B cell (primary cell): ENCODE measurements around the gene FLNA. TPM values are rescaled to one million over a fixed set of nuclear protein-coding genes. Genes with fewer than 3 reads are reported as not detected.

Experiments used
- ATAC-seq: fragments of 200-7000 bp; cut with Tn5 transposase; one replicate; pipeline ENCODE4 v1.10.0; 2021; ENCODE audit warnings: low read depth, mild to moderate bottlenecking, moderate number of reproducible peaks, moderate library complexity
- CTCF ChIA-PET: fragments of 350-600 bp; sonication (Branson Sonifier 250); formaldehyde crosslinking; loops from one replicate; lab custom pipeline; 2021; ENCODE audit warnings: antibody characterized with exemption, inconsistent platforms; lab: Charles Lee
- POLR2A ChIA-PET: fragments of 350-600 bp; sonication (Branson Sonifier 250); formaldehyde crosslinking; loops from one replicate; lab custom pipeline; 2021; ENCODE audit warnings: antibody characterized with exemption; lab: Charles Lee
- DNase-seq: peaks from one replicate; pipeline ENCODE4 v3.0.0; 2013
- H2AFZ ChIP-seq: 2 replicates; pipeline ENCODE4 v1.6.1; 2012; ENCODE audit warnings: mild to moderate bottlenecking, low read depth, low read length; ENCODE audit not compliant: insufficient read depth, poor library complexity, severe bottlenecking
- H3K27ac ChIP-seq, 2 donors: 1 replicate in 1 of 2; 2 replicates in 1 of 2; pipeline ENCODE4 v1.5.1; 2012 to 2013; ENCODE audit warnings: low read length in 2 of 2, mild to moderate bottlenecking in 2 of 2, moderate library complexity in 1 of 2
- H3K27me3 ChIP-seq, 4 experiments: fragments of 200-600 bp in 1 of 4; sonication (generic) in 1 of 4; replicated peaks in 1 of 4; 1 replicate in 2 of 4; 2 replicates in 2 of 4; pipeline versions ENCODE4 v1.6.1 to v1.7.0; 2013 to 2016; ENCODE audit warnings: low read length in 3 of 4, mild to moderate bottlenecking in 2 of 4, mixed read lengths in 1 of 4, moderate library complexity in 1 of 4; ENCODE audit not compliant: insufficient read depth in 4 of 4, control insufficient read depth in 3 of 4; ENCODE audit errors: control extremely low read depth in 1 of 4
- H3K36me3 ChIP-seq, 2 experiments: replicated peaks in 1 of 2; 1 replicate in 1 of 2; 2 replicates in 1 of 2; pipeline versions ENCODE4 v1.6.1 to v1.7.1; 2013; ENCODE audit warnings: low read length in 1 of 2; ENCODE audit not compliant: insufficient read depth in 2 of 2, control insufficient read depth in 1 of 2; ENCODE audit errors: control extremely low read depth in 1 of 2, extremely low read depth in 1 of 2
- H3K4me1 ChIP-seq, 2 donors: fragments of 200-600 bp in 1 of 2; sonication (generic) in 1 of 2; 1 replicate in 1 of 2; 2 replicates in 1 of 2; pipeline versions ENCODE4 v1.5.1 to v1.6.1; 2013 to 2017; ENCODE audit warnings: low read length in 2 of 2; ENCODE audit not compliant: control insufficient read depth in 2 of 2, insufficient read depth in 2 of 2
- H3K4me2 ChIP-seq: replicated peaks from 2 replicates; pipeline ENCODE3; 2012; ENCODE audit warnings: mild to moderate bottlenecking, low read depth, low read length; ENCODE audit not compliant: poor library complexity, severe bottlenecking
- H3K4me3 ChIP-seq, 5 experiments: fragments of 200-600 bp in 1 of 5; sonication (generic) in 1 of 5; 1 replicate in 3 of 5; 2 replicates in 2 of 5; pipeline versions ENCODE4 v1.5.1 to v1.7.0; 2011 to 2016; ENCODE audit warnings: low read length in 4 of 5, mild to moderate bottlenecking in 4 of 5, low read depth in 2 of 5, control low read depth in 1 of 5, moderate library complexity in 1 of 5; ENCODE audit not compliant: insufficient read depth in 1 of 5; ENCODE audit errors: control extremely low read depth in 1 of 5, extremely low read depth in 1 of 5
- H3K79me2 ChIP-seq: fragments of 200-600 bp; sonication (generic); one replicate; pipeline ENCODE4 v1.6.0; 2016; ENCODE audit warnings: low read length; ENCODE audit not compliant: control insufficient read depth, insufficient read depth
- H3K9ac ChIP-seq: fragments of 200-600 bp; sonication (generic); 2 replicates; pipeline ENCODE4 v1.6.1; 2017; ENCODE audit warnings: mild to moderate bottlenecking, low read length, moderate library complexity
- H3K9me3 ChIP-seq, 3 donors: one replicate each; pipeline versions ENCODE4 v1.6.1 to v1.7.1; 2013; ENCODE audit warnings: low read length in 2 of 3; ENCODE audit not compliant: control insufficient read depth in 2 of 3, insufficient read depth in 1 of 3; ENCODE audit errors: control extremely low read depth in 1 of 3
- H4K20me1 ChIP-seq: 2 replicates; pipeline ENCODE4 v1.6.0; 2012; ENCODE audit warnings: mild to moderate bottlenecking, low read length; ENCODE audit not compliant: insufficient read depth, control insufficient read depth, poor library complexity, severe bottlenecking
- H3K27ac Mint-ChIP-seq: one replicate; pipeline ENCODE4 v1.8.0; 2021; ENCODE audit warnings: mixed read lengths
- H3K27me3 Mint-ChIP-seq: one replicate; pipeline ENCODE4 v1.8.0; 2021; ENCODE audit warnings: mixed read lengths
- H3K4me1 Mint-ChIP-seq: one replicate; pipeline ENCODE4 v1.8.0; 2021; ENCODE audit warnings: mixed read lengths
- H3K4me3 Mint-ChIP-seq: one replicate; pipeline ENCODE4 v1.8.0; 2021; ENCODE audit warnings: mixed read lengths
- H3K9me3 Mint-ChIP-seq: one replicate; pipeline ENCODE4 v1.8.0; 2022; ENCODE audit warnings: mixed read lengths; ENCODE audit not compliant: insufficient read depth
- EZH2 ChIP-seq: IDR thresholded peaks from 2 replicates; pipeline ENCODE4 v1.6.1; 2012; ENCODE audit warnings: borderline replicate concordance, low read depth, mild to moderate bottlenecking, moderate library complexity, low read length; ENCODE audit not compliant: insufficient read depth, poor library complexity, severe bottlenecking
- WGBS: methylation state at CpG from one replicate; pipeline ENCODE4 v1.1.5; 2013; ENCODE audit warnings: missing lambda C conversion rate; ENCODE audit not compliant: insufficient coverage; 5-methylcytosine and 5-hydroxymethylcytosine counted together
- intact Hi-C: fragments of 100-400 bp; cut with micrococcal nuclease; formaldehyde crosslinking; loops from one replicate; pipeline ENCODE4 v1.10.0; 2022
- polyA plus RNA-seq: library from polyadenylated mRNA; depleted of rRNA; stranded (reverse); fragments of >200 nt; gene quantifications from 2 replicates; pipeline ENCODE4 v1.2.3, GENCODE V29; 2012
- total RNA-seq, 2 donors: library from RNA; stranded (reverse); fragments of 120-200 nt in 1 of 2; gene quantifications; 1 replicate in 1 of 2; 2 replicates in 1 of 2; pipeline versions ENCODE4 v1.2.3 to v1.2.4, GENCODE V29; 2013 to 2022
- TF ChIP-seq, protein P1 (sequence below): fragments of 200-600 bp; IDR thresholded peaks from one replicate; pipeline ENCODE4 v1.8.0; 2022; ENCODE audit warnings: antibody characterized with exemption, mild to moderate bottlenecking

FLNA gene
- total and polyA plus RNA-seq, 2 donors (not counting 1 experiment from before 2014, with no cell fraction given) = 342 to 510 TPM

- Histone ChIP-seq H3K27ac (peak overlapping the region; percentile 57), H3K9me3 (peaks cover 0 to 4% (median 0%) of the 10 kb centered on the region in 3 donors), H3K9ac (no peak overlapping the region), H4K20me1 (peaks cover 21% of the 10 kb centered on the region), H3K79me2 (no peaks in the 10 kb centered on the region), H3K4me1 (peaks cover 41 to 62% of the 10 kb centered on the region in 2 donors), H2AFZ (no peak overlapping the region), H3K36me3 (peaks cover 0 to 77% of the 10 kb centered on the region in 2 experiments), H3K27me3 (no peaks in the 10 kb centered on the region), H3K4me3 (no peak overlapping the region), H3K4me2 (peak overlapping the region; percentile 67)
- intact Hi-C loops = no loop called here
- POLR2A ChIA-PET = no interaction called here
- Mint-ChIP-seq H3K27me3 (no peaks in the 10 kb centered on the region), H3K4me1 (peaks cover 36% of the 10 kb centered on the region), H3K4me3 (no peak overlapping the region), H3K9me3 (no peaks in the 10 kb centered on the region), H3K27ac (peak overlapping the region; percentile 75)
- DNase-seq (no peak), ATAC-seq (no peak)
- WGBS = no CpG with 5 or more reads among the region's 14 CpGs
- CTCF ChIA-PET = no interaction called here
- no peak for TF ChIP-seq EZH2
- TF ChIP-seq, protein P1, sequence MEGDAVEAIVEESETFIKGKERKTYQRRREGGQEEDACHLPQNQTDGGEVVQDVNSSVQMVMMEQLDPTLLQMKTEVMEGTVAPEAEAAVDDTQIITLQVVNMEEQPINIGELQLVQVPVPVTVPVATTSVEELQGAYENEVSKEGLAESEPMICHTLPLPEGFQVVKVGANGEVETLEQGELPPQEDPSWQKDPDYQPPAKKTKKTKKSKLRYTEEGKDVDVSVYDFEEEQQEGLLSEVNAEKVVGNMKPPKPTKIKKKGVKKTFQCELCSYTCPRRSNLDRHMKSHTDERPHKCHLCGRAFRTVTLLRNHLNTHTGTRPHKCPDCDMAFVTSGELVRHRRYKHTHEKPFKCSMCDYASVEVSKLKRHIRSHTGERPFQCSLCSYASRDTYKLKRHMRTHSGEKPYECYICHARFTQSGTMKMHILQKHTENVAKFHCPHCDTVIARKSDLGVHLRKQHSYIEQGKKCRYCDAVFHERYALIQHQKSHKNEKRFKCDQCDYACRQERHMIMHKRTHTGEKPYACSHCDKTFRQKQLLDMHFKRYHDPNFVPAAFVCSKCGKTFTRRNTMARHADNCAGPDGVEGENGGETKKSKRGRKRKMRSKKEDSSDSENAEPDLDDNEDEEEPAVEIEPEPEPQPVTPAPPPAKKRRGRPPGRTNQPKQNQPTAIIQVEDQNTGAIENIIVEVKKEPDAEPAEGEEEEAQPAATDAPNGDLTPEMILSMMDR = no peak
Observed at GRCh38 chrX:154352012-154352401, 22.4 kb downstream of the FLNA start.

DNA sequence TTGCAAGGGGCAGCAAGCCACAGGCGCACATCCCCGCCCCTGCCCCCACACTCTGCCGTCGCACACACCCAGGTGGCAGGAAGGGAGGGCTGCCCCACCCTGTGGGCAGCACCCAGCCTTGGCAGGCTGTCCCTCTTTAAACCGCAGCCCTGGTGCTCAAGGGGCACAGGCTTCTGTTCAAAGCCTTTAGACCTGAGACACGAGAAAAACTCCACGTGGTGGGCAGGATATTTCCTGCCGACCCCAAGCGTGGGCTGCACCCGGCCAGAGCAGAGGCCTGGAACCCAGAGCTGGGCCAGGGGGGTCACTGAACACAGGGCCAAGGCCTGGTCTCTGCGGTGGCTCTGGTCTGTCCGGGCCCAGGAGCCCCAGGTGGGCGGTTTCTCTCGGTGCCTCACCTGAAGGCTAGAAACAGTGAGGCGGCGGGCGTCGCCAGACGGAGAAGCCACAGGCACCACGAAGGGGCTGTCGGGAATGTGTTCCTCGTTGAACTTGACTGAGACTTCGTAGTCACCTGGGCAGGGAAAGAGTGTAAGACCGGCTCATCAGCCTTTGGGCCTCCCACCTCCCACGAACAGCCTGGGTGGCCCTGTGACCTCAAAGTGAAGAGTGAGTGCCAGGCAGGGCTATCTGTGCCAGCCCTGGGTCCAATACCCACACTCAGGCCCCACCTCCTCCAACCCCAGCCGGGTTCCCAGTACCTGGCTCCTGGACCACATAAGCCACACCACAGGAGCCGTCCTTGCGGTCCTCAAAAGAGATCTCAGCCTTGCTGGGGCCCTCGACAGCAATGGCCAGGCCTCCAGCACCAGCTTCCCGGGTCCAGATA, 23.0 kb downstream of the FLNA start:
- ATAC-seq (peak; percentile 66), DNase-seq (peak; percentile 63)
- peak overlapping the region; percentile 85 for H3K27ac Mint-ChIP-seq
- Histone ChIP-seq H3K79me2 (no peaks in the 10 kb centered on the region), H3K9me3 (peaks cover 0 to 4% (median 0%) of the 10 kb centered on the region in 3 donors), H3K36me3 (peaks cover 0 to 72% of the 10 kb centered on the region in 2 experiments), H3K4me1 (peaks cover 41 to 63% of the 10 kb centered on the region in 2 donors), H3K4me2 (peak overlapping the region; percentile 67), H2AFZ (no peak overlapping the region), H3K4me3 (peak overlapping the region in 2 of 5 experiments; percentile 9), H3K27ac (peak overlapping the region; percentile 57), H4K20me1 (peaks cover 15% of the 10 kb centered on the region), H3K9ac (no peak overlapping the region), H3K27me3 (no peaks in the 10 kb centered on the region)
- ChIA-PET CTCF (no interaction called here), POLR2A (interaction anchor here (0.7 kb wide), 1 partner anchor 18 kb away, joined by 3 read pairs; no protein-coding TSS in a partner anchor)
- H3K4me3 Mint-ChIP-seq = peak overlapping the region; percentile 26
- no peak for TF ChIP-seq EZH2
- TF ChIP-seq, protein P1 = no peak
- 69% methylated on average over 12 of the region's 30 CpGs for WGBS
- no peaks in the 10 kb centered on the region for H3K27me3 Mint-ChIP-seq
- H3K4me1 Mint-ChIP-seq = peaks cover 37% of the 10 kb centered on the region
- intact Hi-C loops = no loop called here
- H3K9me3 Mint-ChIP-seq = no peaks in the 10 kb centered on the region
